Renal cortex interstitium (tissue), 11 donors: ENCODE measurements around the gene LDLRAP1. TPM values are rescaled to one million over a fixed set of nuclear protein-coding genes. Genes with fewer than 3 reads are reported as not detected.
"Not testable (repeated sequence)": the region's sequence is repeated elsewhere in the genome, so short reads cannot be mapped to it uniquely, and the experiment has no call there.

Experiments used
- DNase-seq, 11 donors: peaks; one replicate each; pipeline ENCODE4 v3.0.0-alpha.2; 2013; ENCODE audit warnings: low read depth in 9 of 11, low spot score in 4 of 11; ENCODE audit errors: extremely low read depth in 1 of 11
- polyA plus RNA-seq, 3 donors: library from polyadenylated mRNA; unstranded; fragments of 120-200 nt; gene quantifications; one replicate each; pipeline ENCODE4 v1.2.1, GENCODE V29; 2013; ENCODE audit not compliant: insufficient read length in 3 of 3

The LDLRAP1 gene
- polyA plus RNA-seq, 3 donors, result 11.0 to 15.3 (median 13.6) TPM

DNA sequence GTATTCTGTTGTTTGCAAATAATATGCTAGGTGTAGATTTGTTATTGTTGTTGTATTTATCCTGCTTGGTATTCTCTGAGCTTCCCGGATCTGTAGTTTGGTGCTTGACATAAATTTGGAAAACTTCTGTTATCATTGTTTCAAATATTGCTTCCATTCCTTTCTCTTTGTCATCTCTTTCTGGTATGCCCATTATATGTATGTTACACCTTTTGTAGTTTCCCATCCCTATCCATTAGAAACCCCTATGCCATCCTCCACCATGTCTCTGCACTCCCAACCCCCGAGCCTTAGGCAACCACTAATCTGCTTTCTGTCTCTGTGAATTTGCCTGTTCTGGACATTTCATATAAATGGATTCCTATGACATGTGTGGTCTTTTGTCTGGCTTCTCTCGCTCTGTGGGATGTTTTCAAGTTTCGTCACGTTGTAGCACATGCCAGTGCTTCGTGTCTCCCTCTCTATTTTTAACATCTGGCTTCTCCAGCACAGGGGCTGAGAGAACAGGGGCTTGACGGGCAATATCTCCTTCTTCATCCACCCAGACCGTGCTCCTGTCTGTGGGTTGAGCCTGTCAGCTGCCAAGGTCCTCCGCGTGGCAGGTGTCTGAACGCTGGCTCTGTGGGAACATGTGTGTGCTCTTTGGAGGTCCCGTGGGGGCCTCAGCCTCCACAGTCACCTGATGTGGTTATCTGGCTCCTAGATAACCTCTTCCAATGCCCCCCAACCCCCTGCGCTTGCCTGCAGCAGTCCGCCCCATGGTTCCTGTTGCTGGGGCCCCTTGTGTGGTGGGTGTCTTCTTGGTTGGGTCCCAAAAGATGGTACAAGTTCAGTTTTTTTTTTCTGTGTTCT, 40.3 kb downstream of the LDLRAP1 start:
- DNase-seq, result no peak

DNA sequence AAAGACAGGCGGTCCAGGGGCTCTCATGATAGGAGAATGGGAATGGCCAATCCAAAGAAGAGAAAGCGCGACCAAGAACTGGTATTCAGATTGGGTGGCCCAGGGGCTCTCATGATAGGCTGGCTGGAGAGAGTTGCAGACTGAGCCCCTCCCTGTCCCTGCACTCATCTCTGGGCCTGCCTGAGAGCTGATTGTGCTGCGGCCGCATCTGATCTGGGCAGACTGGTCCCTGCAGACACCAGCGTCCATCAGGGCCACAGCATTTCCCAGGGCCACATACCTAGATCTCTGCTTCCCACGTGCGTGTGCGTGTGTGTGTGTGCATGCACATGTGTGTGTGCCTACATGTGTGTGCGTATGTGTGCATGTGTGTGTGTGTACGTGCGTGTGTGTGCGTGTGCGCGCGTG, 42.8 kb downstream of the LDLRAP1 start:
- no peak for DNase-seq

DNA sequence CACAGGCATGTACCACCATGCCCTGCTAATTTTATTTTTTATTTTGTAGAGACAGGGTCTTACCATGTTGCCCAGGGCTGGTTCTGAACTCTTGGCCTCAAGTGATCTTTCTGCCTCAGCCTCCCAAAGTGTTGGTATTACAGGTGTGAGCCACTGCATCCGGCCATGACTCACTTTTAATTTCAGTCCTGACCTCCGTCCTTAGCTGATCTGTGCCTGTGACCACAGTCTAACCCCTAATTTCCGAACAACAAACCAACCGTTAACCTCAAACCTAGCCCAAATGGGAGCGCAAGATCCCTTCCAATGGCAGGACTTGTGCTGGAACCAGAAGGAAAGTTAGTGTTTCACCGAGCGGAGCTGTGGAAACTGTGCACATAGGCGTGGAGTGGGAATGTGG, 43.9 kb downstream of the LDLRAP1 start:
- no peak for DNase-seq

DNA sequence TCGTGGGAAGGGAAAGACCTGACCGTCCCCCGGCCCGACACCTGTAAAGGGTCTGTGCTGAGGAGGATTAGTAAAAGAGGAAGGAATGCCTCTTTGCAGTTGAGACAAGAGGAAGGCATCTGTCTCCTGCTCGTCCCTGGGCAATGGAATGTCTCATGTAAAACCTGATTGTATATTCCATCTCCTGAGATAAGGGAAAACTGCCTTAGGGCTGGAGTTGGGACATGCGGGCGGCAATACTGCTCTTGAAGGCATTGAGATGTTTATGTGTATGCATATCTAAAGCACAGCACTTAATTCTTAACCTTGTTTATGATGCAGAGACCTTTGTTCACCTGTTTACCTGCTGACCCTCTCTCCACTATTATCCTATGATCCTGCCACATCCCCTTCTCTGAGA, 44.8 kb downstream of the LDLRAP1 start:
- DNase-seq, result not testable (repeated sequence)

DNA sequence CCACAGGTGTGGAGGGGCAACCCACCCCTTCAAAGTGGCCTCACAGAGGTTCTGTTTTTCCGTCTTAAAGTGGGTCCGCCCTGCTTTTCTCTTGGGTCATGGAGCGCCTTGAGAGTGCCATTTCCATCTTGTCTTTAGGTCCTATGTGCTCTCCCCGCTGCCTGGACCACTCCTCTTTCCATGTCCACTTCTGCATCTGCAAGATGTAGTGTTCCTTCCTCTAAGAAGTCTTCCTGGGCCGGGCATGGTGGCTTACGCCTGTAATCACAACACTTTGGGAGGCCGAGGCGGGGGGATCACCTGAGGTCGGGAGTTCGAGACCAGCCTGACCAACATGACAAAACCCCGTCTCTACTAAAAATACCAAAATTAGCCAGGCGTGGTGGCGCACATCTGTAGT, 45.4 kb downstream of the LDLRAP1 start:
- not testable (repeated sequence) for DNase-seq

DNA sequence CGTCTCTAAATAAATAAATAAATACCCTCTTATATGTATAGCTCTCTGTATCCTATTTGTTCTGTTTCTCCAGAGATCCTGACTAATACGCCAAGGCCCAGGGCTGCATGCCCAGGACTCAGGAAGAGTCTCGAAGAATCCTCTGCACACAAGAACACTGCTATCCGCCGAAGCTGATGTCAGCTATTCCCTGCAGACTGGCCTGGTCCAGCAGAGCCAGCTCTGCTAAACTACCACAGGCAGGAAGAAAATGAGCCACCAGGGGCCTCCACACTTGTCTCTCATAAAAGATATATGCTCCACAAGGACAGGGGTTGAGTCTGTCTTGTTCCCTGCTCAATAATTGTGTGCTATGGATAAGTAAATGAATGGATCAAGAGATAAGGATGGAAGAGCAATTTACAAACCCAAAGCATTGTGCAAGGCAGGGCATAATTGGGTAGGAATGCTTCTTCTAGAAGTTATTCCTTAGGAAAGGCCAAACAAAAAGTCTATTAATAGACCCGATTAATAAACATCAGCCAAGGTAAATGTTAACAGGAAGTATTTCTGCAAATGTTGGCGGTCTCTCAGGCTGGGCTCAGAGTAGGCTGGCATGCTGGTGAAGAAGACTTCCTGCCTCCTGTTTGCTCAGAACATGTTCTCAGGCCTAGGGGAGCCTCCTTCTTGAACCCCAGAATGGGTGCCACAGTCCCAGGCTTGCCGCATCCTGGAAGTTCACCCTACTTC, 46.9 kb downstream of the LDLRAP1 start:
- DNase-seq, result no peak

DNA sequence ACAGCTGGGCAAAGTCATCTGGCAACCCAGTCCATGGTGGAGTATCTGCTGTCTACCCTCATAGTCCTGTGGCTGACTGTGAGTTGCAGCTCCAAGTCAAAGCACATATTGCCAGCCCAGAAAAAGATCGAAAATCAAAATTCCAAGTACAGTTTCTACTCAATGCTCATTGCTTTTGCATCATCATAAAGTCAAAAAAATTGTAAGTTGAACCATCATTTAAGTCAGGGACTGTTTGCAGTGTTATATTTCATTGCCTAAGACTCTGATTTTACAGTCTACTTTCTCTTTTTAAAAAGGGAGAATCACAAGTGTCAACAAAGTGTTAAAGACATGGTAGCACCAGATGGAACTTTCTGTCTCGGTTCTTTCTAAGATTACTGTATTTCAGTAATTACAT, 50.5 kb downstream of the LDLRAP1 start:
- DNase-seq, result no peak

DNA sequence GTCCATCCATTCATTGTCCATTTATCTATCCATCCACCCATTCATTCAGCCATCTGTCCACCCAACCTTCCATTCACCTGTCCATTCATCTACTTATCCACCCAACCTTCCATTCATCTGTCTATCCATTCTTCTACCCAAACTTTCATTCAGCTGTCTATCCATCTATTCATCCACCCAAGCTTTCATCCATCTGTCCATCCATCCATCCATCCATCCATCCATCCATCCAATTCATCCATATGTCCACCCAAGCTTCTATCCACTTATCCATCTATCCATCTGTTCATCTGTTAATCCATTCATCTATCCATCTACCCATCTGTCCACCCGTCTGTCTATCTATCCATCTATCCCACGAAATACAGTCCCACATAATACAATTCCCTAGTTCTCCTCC, 51.6 kb downstream of the LDLRAP1 start:
- no peak for DNase-seq

DNA sequence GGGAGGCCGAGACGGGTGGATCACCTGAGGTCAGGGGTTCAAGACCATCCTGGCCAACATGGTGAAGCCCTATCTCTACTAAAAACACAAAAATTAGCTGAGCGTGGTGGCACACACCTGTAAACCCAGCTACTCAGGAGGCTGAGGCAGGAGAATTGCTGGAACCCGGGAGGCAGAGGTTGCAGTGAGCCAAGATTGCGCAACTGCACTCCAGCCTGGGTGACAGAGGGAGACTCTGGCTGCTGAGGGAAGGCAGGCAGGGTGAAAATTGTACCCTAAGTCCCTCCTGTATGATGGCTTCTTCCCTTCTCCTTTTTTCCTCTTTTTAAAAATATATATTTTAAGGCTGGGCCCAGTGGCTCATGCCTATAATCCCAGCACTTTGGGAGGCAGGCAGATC, 53.2 kb downstream of the LDLRAP1 start:
- DNase-seq, result not testable (repeated sequence)

DNA sequence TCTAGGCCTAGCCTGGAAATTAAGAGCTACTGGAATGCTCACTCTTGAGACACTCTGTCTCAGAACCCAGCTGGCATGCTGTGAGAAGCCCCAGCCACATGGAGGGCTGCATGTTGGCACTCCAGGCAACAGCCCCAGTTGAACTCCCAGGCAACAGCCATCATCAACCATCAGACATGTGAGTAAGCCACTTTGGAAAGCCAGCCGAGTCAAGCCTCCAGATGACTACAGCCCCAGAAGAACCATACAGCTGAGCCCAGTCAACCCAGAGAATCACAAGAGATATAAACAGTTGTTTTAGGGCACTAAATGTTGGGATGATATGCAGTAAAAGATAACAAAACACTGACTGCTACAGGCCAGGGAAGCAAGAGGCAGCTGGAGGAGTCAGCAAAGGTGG, 55.5 kb downstream of the LDLRAP1 start:
- DNase-seq, result no peak

DNA sequence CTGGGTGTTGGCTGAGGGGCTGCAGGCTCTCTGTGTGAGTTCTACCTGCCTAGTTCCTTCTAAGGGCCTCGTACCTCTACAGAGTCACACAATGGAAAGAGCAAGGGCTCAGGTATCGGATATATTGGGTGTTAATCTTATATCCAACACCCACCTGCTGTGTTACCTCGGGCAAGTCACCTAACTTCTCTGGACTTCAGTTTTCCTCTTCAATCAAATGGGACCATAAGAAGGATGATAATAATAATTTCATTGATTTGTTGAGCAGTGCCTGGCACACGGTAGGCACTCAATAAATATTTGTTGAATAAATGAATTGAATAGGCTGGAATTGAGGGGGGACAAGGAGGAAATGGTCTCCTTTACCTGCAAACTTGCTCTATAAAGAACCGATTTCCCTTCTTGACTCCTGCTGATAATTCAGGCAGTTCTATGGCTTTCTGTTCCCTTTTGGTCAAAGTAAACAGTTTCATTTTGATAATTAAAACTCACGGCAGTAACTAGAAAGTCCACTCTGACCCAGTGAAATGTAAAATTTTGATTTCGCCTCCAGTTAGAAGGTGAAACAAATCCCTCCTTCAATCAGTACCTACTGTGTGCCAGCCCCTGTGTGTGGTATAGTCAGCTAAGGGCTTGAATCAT, 56.7 kb downstream of the LDLRAP1 start:
- DNase-seq, result no peak

DNA sequence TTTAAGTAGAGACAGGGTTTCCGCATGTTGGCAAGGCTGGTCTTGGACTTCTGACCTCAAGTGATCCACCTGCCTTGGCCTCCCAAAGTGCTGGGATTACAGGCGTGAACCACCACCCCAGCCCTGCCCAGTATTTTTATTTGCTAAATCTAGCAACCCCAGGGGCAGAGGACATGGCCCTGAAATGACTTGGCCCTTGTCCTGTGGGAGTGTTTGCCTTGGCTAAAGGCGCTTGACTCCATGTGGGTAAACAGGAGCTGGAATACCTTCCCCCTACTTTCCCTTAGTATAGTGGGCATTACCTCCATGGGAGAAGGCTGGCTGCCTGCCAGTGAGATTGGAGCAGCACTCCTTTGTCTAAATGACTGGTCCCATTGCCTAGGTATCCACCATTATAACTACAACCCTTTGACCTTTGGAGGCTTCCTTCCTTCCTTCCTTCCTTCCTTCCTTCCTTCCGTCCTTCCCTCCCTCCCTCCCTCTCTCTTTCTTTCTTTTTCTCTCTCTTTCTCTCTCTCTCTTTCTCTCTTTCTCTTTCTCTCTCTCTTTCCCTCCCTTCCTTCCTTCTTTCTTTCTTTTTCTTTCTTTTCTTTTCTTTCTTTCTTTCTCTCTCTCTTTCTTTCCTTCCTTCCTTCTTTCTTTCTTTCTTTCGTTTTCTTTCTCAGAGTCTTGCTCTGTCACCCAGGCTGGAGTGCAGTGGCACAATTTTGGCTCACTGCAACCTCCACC, 57.7 kb downstream of the LDLRAP1 start:
- not testable (repeated sequence) for DNase-seq

DNA sequence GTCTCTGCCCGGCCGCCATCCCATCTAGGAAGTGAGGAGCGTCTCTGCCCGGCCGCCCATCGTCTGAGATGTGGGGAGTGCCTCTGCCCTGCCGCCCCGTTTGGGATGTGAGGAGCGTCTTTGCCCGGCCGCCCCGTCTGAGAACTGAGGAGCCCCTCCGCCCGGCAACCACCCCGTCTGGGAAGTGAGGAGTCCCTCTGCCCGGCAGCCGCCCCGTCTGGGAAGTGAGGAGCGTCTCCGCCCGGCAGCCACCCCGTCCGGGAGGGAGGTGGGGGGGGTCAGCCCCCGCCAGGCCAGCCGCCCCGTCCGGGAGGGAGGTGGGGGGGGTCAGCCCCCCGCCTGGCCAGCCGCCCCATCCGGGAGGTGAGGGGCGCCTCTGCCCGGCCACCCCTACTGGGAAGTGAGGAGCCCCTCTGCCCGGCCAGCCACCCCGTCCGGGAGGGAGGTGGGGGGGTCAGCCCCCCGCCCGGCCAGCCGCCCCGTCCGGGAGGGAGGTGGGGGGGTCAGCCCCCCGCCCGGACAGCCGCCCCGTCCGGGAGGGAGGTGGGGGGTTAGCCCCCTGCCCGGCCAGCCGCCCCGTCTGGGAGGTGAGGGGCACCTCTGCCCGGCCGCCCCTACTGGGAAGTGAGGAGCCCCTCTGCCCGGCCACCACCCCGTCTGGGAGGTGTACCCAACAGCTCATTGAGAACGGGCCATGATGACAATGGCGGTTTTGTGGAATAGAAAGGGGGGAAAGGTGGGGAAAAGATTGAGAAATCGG, 60.6 kb downstream of the LDLRAP1 start:
- DNase-seq, result not testable (repeated sequence)

DNA sequence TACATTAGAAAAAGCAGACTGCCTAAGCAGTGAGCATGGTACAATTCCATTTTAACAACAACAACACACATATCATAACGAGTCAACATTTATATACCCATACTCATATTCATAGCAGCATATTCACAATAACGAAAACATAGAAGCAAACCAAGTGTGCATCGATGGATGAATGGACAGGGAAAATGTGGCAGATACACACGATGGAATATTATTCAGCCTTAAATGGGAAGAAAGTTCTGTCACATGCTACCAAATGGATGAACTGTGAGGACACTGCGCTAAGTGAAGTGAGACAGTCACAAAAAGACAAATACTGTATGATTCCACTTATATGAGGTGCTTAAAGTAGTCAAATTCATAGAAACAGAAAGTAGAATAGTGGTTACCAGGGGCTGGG, 63.7 kb downstream of the LDLRAP1 start:
- DNase-seq, result no peak

DNA sequence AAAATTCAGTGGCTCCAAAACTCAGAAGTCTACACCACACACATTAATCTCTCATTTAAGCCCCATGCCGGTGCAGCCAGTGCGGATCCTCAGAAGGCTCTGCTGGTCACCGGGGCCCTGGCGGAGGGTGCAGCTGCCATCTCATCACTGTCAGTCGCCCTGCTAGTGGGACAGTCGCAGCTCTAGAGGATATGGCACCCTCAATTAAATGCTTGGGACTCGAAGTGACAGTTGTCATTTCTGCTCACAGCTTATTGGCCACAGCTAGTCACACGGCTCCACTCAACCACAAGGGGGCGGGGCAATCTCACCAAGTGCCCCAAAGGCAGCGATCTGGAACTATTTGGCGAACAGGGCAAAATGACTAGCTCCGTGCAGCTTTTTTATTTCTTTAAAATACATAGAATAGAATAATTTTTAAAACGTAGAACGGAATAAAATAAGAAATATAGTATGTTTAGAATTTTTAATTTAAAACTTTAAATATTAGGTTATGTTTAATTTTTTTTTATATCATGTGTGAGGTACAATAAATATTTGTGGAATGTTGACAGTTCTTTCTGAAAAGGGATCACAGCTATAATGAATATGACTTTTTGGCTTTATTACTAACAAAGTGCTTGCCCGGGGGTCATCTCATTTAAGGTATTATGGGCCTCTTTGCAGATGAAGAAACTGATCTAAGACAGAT, 65.2 kb downstream of the LDLRAP1 start:
- DNase-seq, result peak in 8 of 11 donors; percentile 55 to 80 (median 64)

DNA sequence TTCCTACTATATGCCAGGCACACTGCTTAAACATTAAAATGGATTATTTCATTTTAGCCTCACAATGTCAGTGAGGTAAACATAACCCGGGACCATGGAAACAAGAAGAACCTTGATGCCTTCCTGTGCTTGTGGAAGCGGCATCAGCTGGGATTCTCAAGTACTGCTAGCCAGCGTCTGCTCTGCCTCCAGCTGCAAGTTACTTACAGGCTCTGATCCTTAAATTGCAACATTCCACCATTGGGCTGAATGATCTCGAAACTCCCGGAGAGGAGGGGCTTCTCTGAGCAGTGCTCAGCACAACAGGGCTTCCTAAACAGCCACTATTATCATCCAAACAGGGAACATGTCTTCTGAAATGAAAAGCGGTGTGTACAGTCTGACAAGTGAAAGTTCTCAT, 66.5 kb downstream of the LDLRAP1 start:
- no peak for DNase-seq

DNA sequence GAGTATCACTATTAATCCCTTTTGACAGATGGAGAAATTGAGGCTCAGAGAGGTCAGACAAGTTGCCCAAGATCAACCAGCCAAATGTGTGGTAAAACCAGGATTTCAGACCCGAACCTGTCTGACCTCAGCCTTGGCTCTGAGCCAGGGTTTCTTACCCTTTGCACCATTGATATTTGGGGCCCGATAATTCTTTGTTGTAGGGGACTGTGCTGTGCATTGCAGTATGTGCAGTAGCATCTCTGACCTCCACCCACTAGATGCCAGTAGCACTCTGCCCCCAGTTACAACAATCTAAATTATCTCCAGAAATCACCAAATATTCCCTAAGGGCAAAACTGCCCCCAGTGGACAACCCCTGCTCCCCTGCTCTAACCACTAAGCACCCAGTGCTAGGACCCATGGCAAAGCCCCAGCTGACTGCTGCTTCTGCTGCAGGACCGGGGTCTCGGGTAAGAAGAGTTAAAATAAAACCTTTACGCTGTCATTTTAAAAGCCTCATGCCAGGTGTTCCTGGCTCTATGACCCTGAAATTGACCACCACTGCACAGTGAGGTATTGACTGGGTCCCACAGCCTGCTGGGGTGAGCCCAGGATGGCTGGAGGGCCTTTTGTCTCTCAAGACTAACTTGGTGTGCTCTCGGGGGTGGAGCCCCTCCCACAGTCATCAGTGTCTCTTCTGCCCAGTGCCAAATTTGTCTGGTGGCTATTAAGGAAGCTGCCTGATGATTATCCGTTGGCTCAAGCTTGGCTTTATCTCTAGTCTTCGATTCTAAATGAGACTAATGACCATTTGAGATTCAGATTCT, 67.6 kb downstream of the LDLRAP1 start:
- DNase-seq, result no peak
